ENCODE data around the gene KRTAP22-1. TPM values are rescaled to one million over a fixed set of nuclear protein-coding genes. Genes with fewer than 3 reads are reported as not detected.

Gene KRTAP22-1
- total RNA-seq, 6 experiments from 2014 or later, result not detected

- Mint-ChIP-seq H3K4me3 (no peak within 1 kb of the TSS), H3K36me3 (ENCODE audit: low read depth) (peaks cover 4% of the 10 kb centered on the region; the same call in 1 of the 2 replicates), H3K9me3 (peaks cover 64% of the 10 kb centered on the region), H3K27me3 (ENCODE audit: insufficient read depth) (no peaks in the 10 kb centered on the region), H3K4me1 (ENCODE audit: low read depth) (no peaks in the 10 kb centered on the region), H3K27ac (no peak within 1 kb of the TSS)
- TF ChIP-seq CTCF (IDR thresholded peaks at IDR 0.05), result no peak
- no peak for DNase-seq
These were observed 19.6 kb downstream of the KRTAP22-1 start, which contains the start of gene KRTAP20-4 for GRCh38 chr21:30620522-30620921. KRTAP20-4 (plus strand) TSS chr21:30620627.

DNA sequence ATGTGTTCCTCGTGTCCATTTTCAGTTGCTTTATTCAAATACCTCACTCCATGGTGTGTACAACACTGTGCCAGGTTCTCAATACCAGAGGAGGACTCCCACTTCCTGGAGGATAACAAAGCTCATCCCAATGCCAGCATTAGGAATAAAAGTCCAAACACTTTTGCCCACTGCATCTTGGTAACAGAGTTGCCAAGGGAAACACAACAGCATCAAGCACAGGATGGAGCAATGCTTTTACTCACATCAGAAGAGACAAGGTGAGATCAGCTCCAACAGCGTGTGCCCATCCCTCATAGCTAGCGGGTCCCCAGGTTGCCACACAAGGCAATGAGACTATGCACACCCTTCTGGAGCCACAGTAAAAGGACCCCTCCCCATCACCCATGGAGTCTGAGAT lies 22.5 kb downstream of the KRTAP22-1 start:
- Mint-ChIP-seq H3K9me3 (peaks cover 54% of the 10 kb centered on the region), H3K27ac (no peak overlapping the region), H3K27me3 (ENCODE audit: insufficient read depth) (no peaks in the 10 kb centered on the region), H3K4me3 (no peak overlapping the region), H3K36me3 (ENCODE audit: low read depth) (peaks cover 4% of the 10 kb centered on the region), H3K4me1 (ENCODE audit: low read depth) (no peaks in the 10 kb centered on the region)
- no peak for DNase-seq
- no peak for TF ChIP-seq CTCF (IDR thresholded peaks at IDR 0.05)

DNA sequence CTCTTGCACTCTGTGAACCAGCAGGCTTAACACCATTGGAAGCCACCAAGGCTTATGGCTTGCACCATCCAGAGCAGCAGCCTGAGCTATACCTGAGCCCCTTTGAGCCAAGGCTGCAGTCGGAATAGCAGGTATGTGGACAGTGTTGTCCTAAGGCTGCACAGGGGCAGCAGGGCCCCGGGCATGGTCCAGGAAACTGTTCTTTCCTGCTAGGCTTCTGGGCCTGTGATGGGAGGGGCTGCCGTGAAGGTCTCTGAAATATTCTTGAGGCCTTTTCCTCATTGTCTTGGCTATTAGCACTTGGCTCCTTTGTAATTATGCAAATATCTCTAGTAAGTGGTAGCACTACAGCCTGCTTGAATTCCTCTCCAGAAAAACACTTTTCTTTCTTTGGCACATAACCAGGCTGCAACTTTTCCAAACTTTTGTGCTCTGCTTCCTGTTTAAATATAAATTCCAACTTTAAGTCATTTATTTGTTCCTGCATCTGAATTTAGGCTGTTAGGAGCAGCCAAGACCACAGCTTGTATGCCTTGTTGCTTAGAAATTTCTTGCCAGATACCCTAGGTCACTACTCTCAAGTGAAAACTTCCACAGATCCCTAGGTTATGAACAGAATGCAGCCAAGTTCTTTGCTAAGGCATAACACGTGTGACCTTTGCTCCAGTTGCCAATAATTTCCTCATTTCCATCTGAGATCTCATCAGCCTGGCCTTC lies 24.7 kb downstream of the KRTAP22-1 start:
- Mint-ChIP-seq H3K4me3 (no peak overlapping the region), H3K27ac (no peak overlapping the region), H3K27me3 (ENCODE audit: insufficient read depth) (no peaks in the 10 kb centered on the region), H3K4me1 (ENCODE audit: low read depth) (no peaks in the 10 kb centered on the region), H3K9me3 (peaks cover 61% of the 10 kb centered on the region), H3K36me3 (ENCODE audit: low read depth) (peaks cover 4% of the 10 kb centered on the region)
- TF ChIP-seq CTCF (IDR thresholded peaks at IDR 0.05), result no peak
- no peak for DNase-seq

- no peak for TF ChIP-seq CTCF (IDR thresholded peaks at IDR 0.05)
- H3K4me1 Mint-ChIP-seq (ENCODE audit: low read depth), result no peaks in the 10 kb centered on the region
- H3K9me3 Mint-ChIP-seq, result peaks cover 69% of the 10 kb centered on the region
- no peak for DNase-seq
- no peak overlapping the region for H3K4me3 Mint-ChIP-seq
- peaks cover 12% of the 10 kb centered on the region for H3K36me3 Mint-ChIP-seq (ENCODE audit: low read depth)
- peaks cover 1% of the 10 kb centered on the region; the same call in 1 of the 2 replicates for H3K27me3 Mint-ChIP-seq (ENCODE audit: insufficient read depth)
- H3K27ac Mint-ChIP-seq, result no peak overlapping the region
These were observed 27.2 kb downstream of the KRTAP22-1 start for GRCh38 chr21:30628109-30628508.

- Mint-ChIP-seq H3K4me3 (no peak overlapping the region), H3K36me3 (ENCODE audit: low read depth) (peaks cover 11% of the 10 kb centered on the region), H3K4me1 (ENCODE audit: low read depth) (no peaks in the 10 kb centered on the region), H3K27ac (no peak overlapping the region), H3K27me3 (ENCODE audit: insufficient read depth) (peaks cover 1% of the 10 kb centered on the region; the same call in 1 of the 2 replicates), H3K9me3 (peaks cover 65% of the 10 kb centered on the region)
- no peak for DNase-seq
- TF ChIP-seq CTCF (IDR thresholded peaks at IDR 0.05), result no peak
These were observed 28.3 kb downstream of the KRTAP22-1 start for GRCh38 chr21:30629200-30629599.

Measured in HFFc6 (cell line).